Trophoblast cell (in vitro differentiated cells and primary cell): ENCODE data around the gene LRP1B.
"Not testable (repeated sequence)": the region's sequence is repeated elsewhere in the genome, so short reads cannot be mapped to it uniquely, and the experiment has no call there.

Source experiments
- DNase-seq, 2 donors: peaks; one replicate each; pipeline ENCODE4 v3.0.0-alpha.2; 2016
- H2AFZ ChIP-seq: 2 replicates; pipeline ENCODE4 v1.6.1; 2013; ENCODE audit warnings: low read length, moderate library complexity, mild to moderate bottlenecking; ENCODE audit not compliant: insufficient read depth, poor library complexity
- H2AK5ac ChIP-seq: 2 replicates; pipeline ENCODE4 v1.6.1; 2013; ENCODE audit warnings: mild to moderate bottlenecking, low read length
- H2BK120ac ChIP-seq: 2 replicates; pipeline ENCODE4 v1.6.1; 2013; ENCODE audit warnings: low read length, mild to moderate bottlenecking, moderate library complexity; ENCODE audit not compliant: insufficient read depth, poor library complexity
- H2BK12ac ChIP-seq: 2 replicates; pipeline ENCODE4 v1.6.1; 2013; ENCODE audit warnings: mild to moderate bottlenecking, low read length, moderate library complexity
- H2BK5ac ChIP-seq: 2 replicates; pipeline ENCODE4 v1.6.1; 2013; ENCODE audit warnings: low read length, low read depth, moderate library complexity, mild to moderate bottlenecking; ENCODE audit not compliant: poor library complexity
- H3K14ac ChIP-seq: 2 replicates; pipeline ENCODE4 v1.6.1; 2013; ENCODE audit warnings: mild to moderate bottlenecking, low read length
- H3K18ac ChIP-seq: 2 replicates; pipeline ENCODE4 v1.6.1; 2013; ENCODE audit warnings: mild to moderate bottlenecking, low read length
- H3K23ac ChIP-seq: 2 replicates; pipeline ENCODE4 v1.6.1; 2013; ENCODE audit warnings: low read length
- H3K27ac ChIP-seq: 2 replicates; pipeline ENCODE4 v1.5.1; 2013; ENCODE audit warnings: low read depth, mild to moderate bottlenecking, inconsistent platforms, low read length, moderate library complexity
- H3K27me3 ChIP-seq: 2 replicates; pipeline ENCODE4 v1.6.1; 2013; ENCODE audit warnings: inconsistent platforms, mild to moderate bottlenecking, low read length, moderate library complexity; ENCODE audit not compliant: insufficient read depth
- H3K36me3 ChIP-seq, 2 experiments: 1 replicate in 1 of 2; 2 replicates in 1 of 2; pipeline ENCODE4 v1.6.1; 2013; ENCODE audit warnings: low read length in 2 of 2, mild to moderate bottlenecking in 2 of 2, moderate library complexity in 1 of 2; ENCODE audit not compliant: insufficient read depth in 2 of 2, control insufficient read depth in 1 of 2
- H3K4ac ChIP-seq: 2 replicates; pipeline ENCODE4 v1.6.1; 2013; ENCODE audit warnings: low read depth, mild to moderate bottlenecking, low read length, moderate library complexity
- H3K4me1 ChIP-seq, 2 experiments: 1 replicate in 1 of 2; 2 replicates in 1 of 2; pipeline ENCODE4 v1.6.1; 2013; ENCODE audit warnings: low read length in 2 of 2, mild to moderate bottlenecking in 2 of 2, moderate library complexity in 1 of 2; ENCODE audit not compliant: insufficient read depth in 2 of 2, control insufficient read depth in 1 of 2
- H3K4me2 ChIP-seq: 2 replicates; pipeline ENCODE4 v1.6.1; 2013; ENCODE audit warnings: inconsistent platforms, mild to moderate bottlenecking, low read length, moderate library complexity
- H3K4me3 ChIP-seq: 2 replicates; pipeline ENCODE4 v1.5.1; 2013; ENCODE audit warnings: mild to moderate bottlenecking, low read depth, low read length, inconsistent platforms
- H3K79me1 ChIP-seq: one replicate; pipeline ENCODE4 v1.6.1; 2013; ENCODE audit warnings: low read length
- H3K79me2 ChIP-seq: 2 replicates; pipeline ENCODE4 v1.6.1; 2013; ENCODE audit warnings: low read length, mild to moderate bottlenecking; ENCODE audit not compliant: control insufficient read depth, insufficient read depth, poor library complexity
- H3K9ac ChIP-seq: 2 replicates; pipeline ENCODE4 v1.6.1; 2013; ENCODE audit warnings: mild to moderate bottlenecking, low read length
- H3K9me3 ChIP-seq: 2 replicates; pipeline ENCODE4 v1.6.1; 2013; ENCODE audit warnings: low read depth, mild to moderate bottlenecking, control low read depth, inconsistent platforms, low read length; ENCODE audit not compliant: insufficient read depth
- H4K12ac ChIP-seq: 2 replicates; pipeline ENCODE4 v1.6.1; 2013; ENCODE audit warnings: low read depth, mild to moderate bottlenecking, low read length, moderate library complexity
- H4K8ac ChIP-seq: 2 replicates; pipeline ENCODE4 v1.6.1; 2013; ENCODE audit warnings: low read depth, mild to moderate bottlenecking, low read length, moderate library complexity
- H4K91ac ChIP-seq: one replicate; pipeline ENCODE4 v1.6.1; 2013; ENCODE audit warnings: low read depth, mild to moderate bottlenecking, low read length, moderate library complexity
- WGBS: extraction: QIAGEN DNeasy Blood & Tissue Kit; methylation state at CpG from one replicate; pipeline ENCODE4 v1.1.7; 2013; ENCODE audit warnings: missing lambda C conversion rate; ENCODE audit not compliant: insufficient read length, insufficient coverage; ENCODE audit errors: extremely low coverage; 5-methylcytosine and 5-hydroxymethylcytosine counted together

LRP1B gene

GRCh38 chr2:141824790-141825189 is 306.0 kb downstream of the LRP1B start:
- no peak overlapping the region for H3K9ac ChIP-seq
- H4K8ac ChIP-seq: no peak overlapping the region
- H3K4ac ChIP-seq: no peak overlapping the region
- no peak overlapping the region for H3K4me2 ChIP-seq
- H4K12ac ChIP-seq: no peak overlapping the region
- H3K36me3 ChIP-seq: no peaks in the 10 kb centered on the region
- H3K79me2 ChIP-seq: no peaks in the 10 kb centered on the region
- no peak overlapping the region for H3K18ac ChIP-seq
- H2AK5ac ChIP-seq: no peak overlapping the region
- H3K27ac ChIP-seq: no peak overlapping the region
- no peak overlapping the region for H2BK5ac ChIP-seq
- H4K91ac ChIP-seq: no peak overlapping the region
- H3K23ac ChIP-seq: no peak overlapping the region
- no peak for DNase-seq
- H3K14ac ChIP-seq: no peak overlapping the region
- no peak overlapping the region for H2AFZ ChIP-seq
- no peaks in the 10 kb centered on the region for H3K27me3 ChIP-seq
- H2BK120ac ChIP-seq: no peak overlapping the region
- H2BK12ac ChIP-seq: no peak overlapping the region
- H3K4me3 ChIP-seq: no peak overlapping the region
- WGBS: no CpG with 5 or more reads among the region's 6 CpGs
- H3K4me1 ChIP-seq: no peaks in the 10 kb centered on the region
- no peaks in the 10 kb centered on the region for H3K79me1 ChIP-seq
- H3K9me3 ChIP-seq: no peaks in the 10 kb centered on the region

- H3K18ac ChIP-seq: no peak overlapping the region
- no peaks in the 10 kb centered on the region for H3K9me3 ChIP-seq
- H4K12ac ChIP-seq: no peak overlapping the region
- no CpG with 5 or more reads among the region's 3 CpGs for WGBS
- H3K14ac ChIP-seq: no peak overlapping the region
- H3K23ac ChIP-seq: no peak overlapping the region
- no peak overlapping the region for H3K4ac ChIP-seq
- H3K4me1 ChIP-seq: no peaks in the 10 kb centered on the region
- H2AK5ac ChIP-seq: no peak overlapping the region
- H3K36me3 ChIP-seq: no peaks in the 10 kb centered on the region
- DNase-seq: no peak
- H3K27ac ChIP-seq: no peak overlapping the region
- H3K4me3 ChIP-seq: no peak overlapping the region
- no peak overlapping the region for H2BK120ac ChIP-seq
- no peaks in the 10 kb centered on the region for H3K79me1 ChIP-seq
- H3K27me3 ChIP-seq: no peaks in the 10 kb centered on the region
- no peak overlapping the region for H2BK5ac ChIP-seq
- H2AFZ ChIP-seq: no peak overlapping the region
- H4K8ac ChIP-seq: no peak overlapping the region
- H4K91ac ChIP-seq: no peak overlapping the region
- H2BK12ac ChIP-seq: no peak overlapping the region
- no peaks in the 10 kb centered on the region for H3K79me2 ChIP-seq
- H3K9ac ChIP-seq: no peak overlapping the region
- H3K4me2 ChIP-seq: no peak overlapping the region
Measured at GRCh38 chr2:141820893-141821292, 309.9 kb downstream of the LRP1B start.

- H2AK5ac ChIP-seq, H3K9me3 ChIP-seq, H3K4me1 ChIP-seq, H2AFZ ChIP-seq, H2BK5ac ChIP-seq, H4K12ac ChIP-seq, H3K9ac ChIP-seq, H3K18ac ChIP-seq, H3K4ac ChIP-seq, DNase-seq, H3K27ac ChIP-seq, H3K27me3 ChIP-seq, H2BK12ac ChIP-seq, H3K14ac ChIP-seq, H3K79me2 ChIP-seq, H3K79me1 ChIP-seq, H3K4me2 ChIP-seq, H3K36me3 ChIP-seq, H4K8ac ChIP-seq, H2BK120ac ChIP-seq, H3K23ac ChIP-seq, H4K91ac ChIP-seq, H3K4me3 ChIP-seq: not testable (repeated sequence)
- no CpG with 5 or more reads among the region's 3 CpGs for WGBS
Measured at GRCh38 chr2:141815320-141815719, 315.5 kb downstream of the LRP1B start.

DNA sequence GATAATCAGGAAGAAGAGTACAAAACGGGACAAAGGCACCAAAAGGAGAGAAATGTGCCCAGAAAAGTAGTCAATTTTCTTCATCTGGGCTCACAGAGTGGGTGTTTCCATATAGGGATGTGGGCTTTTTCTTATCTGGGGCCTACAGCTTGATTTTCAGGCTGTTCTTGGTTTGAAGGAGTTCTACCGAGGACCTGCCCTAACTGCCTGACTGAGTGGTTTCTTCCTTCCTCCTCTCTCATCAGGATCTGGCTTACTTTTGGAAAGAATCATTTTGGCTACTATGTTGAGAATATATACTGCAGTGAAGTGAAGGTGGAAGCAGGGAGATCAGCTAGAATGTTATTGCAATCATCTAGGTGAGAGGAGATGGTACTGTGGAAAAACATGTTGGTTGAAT is 316.7 kb downstream of the LRP1B start:
- Histone ChIP-seq H3K79me1 (no peaks in the 10 kb centered on the region), H2AK5ac (no peak overlapping the region), H2AFZ (no peak overlapping the region), H3K9me3 (no peaks in the 10 kb centered on the region), H2BK5ac (no peak overlapping the region), H3K4me1 (no peaks in the 10 kb centered on the region), H3K4ac (no peak overlapping the region), H3K18ac (no peak overlapping the region), H2BK120ac (no peak overlapping the region), H3K79me2 (no peaks in the 10 kb centered on the region), H3K4me2 (no peak overlapping the region), H4K12ac (no peak overlapping the region), H3K27ac (no peak overlapping the region), H3K4me3 (no peak overlapping the region), H3K27me3 (no peaks in the 10 kb centered on the region), H3K14ac (no peak overlapping the region), H2BK12ac (no peak overlapping the region), H3K36me3 (no peaks in the 10 kb centered on the region), H3K9ac (no peak overlapping the region), H4K91ac (no peak overlapping the region), H3K23ac (no peak overlapping the region), H4K8ac (no peak overlapping the region)
- DNase-seq: no peak
- WGBS: no CpG with 5 or more reads among the region's 2 CpGs
